ENCODE measurements around the gene DNMBP. TPM values are rescaled to one million over a fixed set of nuclear protein-coding genes. Genes with fewer than 3 reads are reported as not detected.

Gene DNMBP
- total RNA-seq, 1 experiment from 2014 or later = 60.3 TPM

DNA sequence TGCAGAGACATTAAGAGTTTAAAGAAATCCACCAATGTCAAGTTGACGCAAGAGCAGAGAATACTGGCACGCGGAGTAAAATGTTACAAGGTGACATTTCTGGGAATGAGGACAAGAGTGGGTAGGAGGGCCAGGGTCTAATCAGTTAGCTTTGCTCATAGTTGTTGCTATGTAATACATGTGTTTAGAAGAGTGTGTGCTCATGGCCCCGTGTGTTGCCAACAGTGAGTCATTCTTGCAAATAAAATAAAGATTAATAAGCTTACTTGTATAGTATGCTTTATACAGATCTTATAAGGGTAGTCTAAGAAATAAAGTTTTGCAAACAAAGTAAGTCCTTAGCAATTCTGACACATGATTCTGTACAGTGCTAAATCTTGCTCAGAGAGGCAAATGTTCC is 64.5 kb downstream of the DNMBP start:
- Histone ChIP-seq H4K20me1 (ENCODE audit: insufficient read depth) (peaks cover 21% of the 10 kb centered on the region; the same call in 1 of the 2 replicates), H3K4me3 (replicated peaks in 1 of 2; ENCODE audit: low read depth in 1 of 2, low read length in 2 of 2) (no peak overlapping the region), H3K79me2 (ENCODE audit: insufficient read depth, low read length) (peaks cover 97% of the 10 kb centered on the region), H2AFZ (ENCODE audit: low read depth, low read length, poor library complexity, severe bottlenecking) (no peak overlapping the region), H3K4me2 (ENCODE audit: low read length) (no peak overlapping the region), H3K9me3 (ENCODE audit: control insufficient read depth in 1 of 2, insufficient read depth in 1 of 2, low read depth in 1 of 2, low read length in 2 of 2) (no peaks in the 10 kb centered on the region), H3K4me1 (ENCODE audit: control insufficient read depth in 1 of 2, insufficient read depth in 2 of 2, low read length in 2 of 2) (peaks cover 4 to 31% of the 10 kb centered on the region in 2 experiments; a peak in 3 of 4 replicates), H3K9ac (ENCODE audit: low read length) (no peak overlapping the region), H3K36me3 (ENCODE audit: control insufficient read depth in 1 of 2, insufficient read depth in 2 of 2, low read length in 2 of 2) (peaks cover 0 to 22% of the 10 kb centered on the region in 2 experiments; a peak in 2 of 4 replicates), H3K27me3 (ENCODE audit: insufficient read depth, low read length) (no peaks in the 10 kb centered on the region), H3K27ac (ENCODE audit: low read depth, low read length) (no peak overlapping the region), H3K9me2 (ENCODE audit: insufficient read depth) (no peaks in the 10 kb centered on the region)
- intact Hi-C loops (cut with micrococcal nuclease) = no loop called here
- RAD21 ChIA-PET (ENCODE audit: low non-redundant PET in 1 of 2, low total read pairs in 2 of 2, uncharacterized antibody in 2 of 2, unreplicated experiment in 2 of 2) = no interaction called here
- BruUV-seq (replicated peaks) = no TSS peak
- POLR2A ChIA-PET = no interaction called here
- ATAC-seq (no peak; the same call in 1 of the 2 replicates), DNase-seq (ENCODE audit: low read depth, low spot score) (no peak)
- no peak for TF ChIP-seq POLR2AphosphoS5 (IDR thresholded peaks at IDR 0.05; ENCODE audit: low read depth, low read length)
- no peak for TF ChIP-seq ZBTB33 (IDR thresholded peaks at IDR 0.05; ENCODE audit: extremely low read depth, insufficient replicate concordance, low read length)
- TF ChIP-seq, protein P1, sequence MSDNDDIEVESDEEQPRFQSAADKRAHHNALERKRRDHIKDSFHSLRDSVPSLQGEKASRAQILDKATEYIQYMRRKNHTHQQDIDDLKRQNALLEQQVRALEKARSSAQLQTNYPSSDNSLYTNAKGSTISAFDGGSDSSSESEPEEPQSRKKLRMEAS (IDR thresholded peaks at IDR 0.05) = no peak
- TF ChIP-seq EZH2 (IDR thresholded peaks at IDR 0.05) = no peak
- TF ChIP-seq ZFX (IDR thresholded peaks at IDR 0.05) = no peak
- no peak for TF ChIP-seq SP1 (IDR thresholded peaks at IDR 0.05; ENCODE audit: low read depth)
- no peak for TF ChIP-seq EGR1 (IDR thresholded peaks at IDR 0.05; ENCODE audit: low read depth)
- TF ChIP-seq ELF1 (IDR thresholded peaks at IDR 0.05; ENCODE audit: borderline replicate concordance, low read depth) = no peak
- TF ChIP-seq YY1 (IDR thresholded peaks at IDR 0.05; ENCODE audit: extremely low read depth, insufficient replicate concordance, low read depth, low read length) = no peak
- TF ChIP-seq POLR2A (IDR thresholded peaks at IDR 0.05; ENCODE audit: borderline replicate concordance, extremely low read depth, insufficient read depth, insufficient read length) = no peak
- CTCF ChIA-PET = no interaction called here
